Endothelial cell of umbilical vein (primary cell): ENCODE results near the gene SORCS2. TPM values are rescaled to one million over a fixed set of nuclear protein-coding genes. Genes with fewer than 3 reads are reported as not detected.

Experiments used
- BruUV-seq: library from RNA; stranded (reverse); fragments of 400-500 nt; replicated peaks from 2 replicates; lab custom pipeline; 2021; lab: Mats Ljungman, UMichigan
- CTCF ChIA-PET: fragments of 300-600, 350-600 bp; sonication (Branson Sonifier 250); formaldehyde crosslinking; loops from one replicate; lab custom pipeline; 2021; ENCODE audit warnings: antibody characterized with exemption, inconsistent platforms; lab: Charles Lee
- POLR2A ChIA-PET: fragments of 300-600, 350-600 bp; sonication (Branson Sonifier 250); formaldehyde crosslinking; loops from one replicate; lab custom pipeline; 2021; ENCODE audit warnings: antibody characterized with exemption, inconsistent platforms; lab: Charles Lee
- DNase-seq: peaks from one replicate; pipeline ENCODE4 v3.0.0-alpha.2; 2011; ENCODE audit warnings: low read depth, low spot score
- FAIRE-seq: peaks from 2 replicates; lab custom pipeline; 2011; peaks lifted over from hg19 to GRCh38; lab: Jason Lieb, UNC
- H2AFZ ChIP-seq: 2 replicates; pipeline ENCODE4 v1.6.0; 2012; ENCODE audit warnings: low read depth, low read length, control low read depth, inconsistent platforms
- H3K27ac ChIP-seq: 2 replicates; pipeline ENCODE4 v1.5.1; 2011; ENCODE audit warnings: low read depth, mild to moderate bottlenecking, control low read depth, low read length, moderate library complexity; ENCODE audit not compliant: insufficient read depth
- H3K27me3 ChIP-seq, 2 experiments: 2 replicates each; pipeline versions ENCODE4 v1.6.0 to v1.6.1; 2011; ENCODE audit warnings: low read length in 2 of 2, mixed read lengths in 1 of 2; ENCODE audit not compliant: control insufficient read depth in 2 of 2, insufficient read depth in 2 of 2
- H3K36me3 ChIP-seq, 2 experiments: 2 replicates in 1 of 2; 3 replicates in 1 of 2; pipeline ENCODE4 v1.5.1; 2011; ENCODE audit warnings: low read length in 2 of 2, mild to moderate bottlenecking in 1 of 2, moderate library complexity in 1 of 2; ENCODE audit not compliant: control insufficient read depth in 2 of 2, insufficient read depth in 2 of 2; ENCODE audit errors: extremely low read depth in 1 of 2
- H3K4me1 ChIP-seq: 3 replicates; pipeline ENCODE4 v1.5.1; 2011; ENCODE audit warnings: mild to moderate bottlenecking, low read length; ENCODE audit not compliant: control insufficient read depth, insufficient read depth; ENCODE audit errors: extremely low read depth
- H3K4me2 ChIP-seq: 2 replicates; pipeline ENCODE4 v1.6.1; 2011; ENCODE audit warnings: low read length, control low read depth, mixed read lengths; ENCODE audit not compliant: insufficient read depth
- H3K4me3 ChIP-seq, 3 experiments: fragments of 200-600 bp in 1 of 3; sonication (generic), shearing (Covaris generic) in 1 of 3; replicated peaks in 1 of 3; 2 replicates each; pipeline ENCODE4 v1.5.1; 2011 to 2016; ENCODE audit warnings: control low read depth in 3 of 3, low read length in 3 of 3, mild to moderate bottlenecking in 2 of 3, inconsistent platforms in 1 of 3, low read depth in 1 of 3, moderate library complexity in 1 of 3; ENCODE audit not compliant: insufficient read depth in 1 of 3
- H3K79me2 ChIP-seq: 2 replicates; pipeline ENCODE4 v1.6.0; 2012; ENCODE audit warnings: low read length, inconsistent platforms; ENCODE audit not compliant: control insufficient read depth, insufficient read depth
- H3K9ac ChIP-seq: replicated peaks from 2 replicates; pipeline ENCODE3; 2011; ENCODE audit warnings: low read length, control low read depth; ENCODE audit not compliant: insufficient read depth; ENCODE audit errors: extremely low read depth
- H3K9me1 ChIP-seq: replicated peaks from 3 replicates; pipeline ENCODE4 v1.6.0; 2011; ENCODE audit warnings: mild to moderate bottlenecking, low read length; ENCODE audit not compliant: control insufficient read depth, insufficient read depth; ENCODE audit errors: extremely low read depth
- H3K9me3 ChIP-seq: replicated peaks from 2 replicates; pipeline ENCODE4 v1.5.1; 2012; ENCODE audit warnings: low read length, inconsistent platforms; ENCODE audit not compliant: control insufficient read depth, insufficient read depth
- H4K20me1 ChIP-seq: replicated peaks from 2 replicates; pipeline ENCODE3; 2011; ENCODE audit warnings: mild to moderate bottlenecking, low read length; ENCODE audit not compliant: control insufficient read depth, insufficient read depth; ENCODE audit errors: extremely low read depth
- CTCF ChIP-seq, 2 donors: IDR thresholded peaks; 1 replicate in 1 of 2; 2 replicates in 1 of 2; pipeline ENCODE4 v1.5.1; 2011; ENCODE audit warnings: low read length in 2 of 2, mild to moderate bottlenecking in 2 of 2, moderate library complexity in 2 of 2, control low read depth in 1 of 2, inconsistent platforms in 1 of 2, low read depth in 1 of 2; ENCODE audit not compliant: insufficient read depth in 1 of 2; ENCODE audit errors: extremely low read depth in 1 of 2
- EZH2 ChIP-seq: IDR thresholded peaks from 2 replicates; pipeline ENCODE4 v1.6.1; 2012; ENCODE audit warnings: borderline replicate concordance, low read depth, mild to moderate bottlenecking, moderate library complexity, low read length, inconsistent platforms; ENCODE audit not compliant: severe bottlenecking
- FOS ChIP-seq: IDR thresholded peaks from 2 replicates; pipeline ENCODE4 v1.6.1; 2011; ENCODE audit warnings: mild to moderate bottlenecking, low read length, moderate library complexity, borderline replicate concordance; ENCODE audit not compliant: insufficient read depth
- JUN ChIP-seq: IDR thresholded peaks from 2 replicates; pipeline ENCODE4 v1.6.1; 2011; ENCODE audit warnings: borderline replicate concordance, low read depth; ENCODE audit not compliant: insufficient read length, insufficient read depth
- MAX ChIP-seq: IDR thresholded peaks from 2 replicates; pipeline ENCODE4 v1.6.1; 2011; ENCODE audit not compliant: insufficient read depth, insufficient read length
- POLR2A ChIP-seq: IDR thresholded peaks from 2 replicates; pipeline ENCODE4 v1.6.1; 2012; ENCODE audit warnings: low read depth, mild to moderate bottlenecking, control low read depth, low read length
- POLR2AphosphoS5 ChIP-seq: IDR thresholded peaks from 2 replicates; pipeline ENCODE4 v1.6.1; 2012; ENCODE audit warnings: low read depth, mild to moderate bottlenecking, control low read depth, low read length, moderate library complexity; ENCODE audit not compliant: insufficient read depth
- dilution Hi-C: fragments of 300-500 bp; cut with MboI; formaldehyde crosslinking; loops from one replicate; pipeline ENCODE4 v1.15.0; 2019; ENCODE audit warnings: low sequenced_read_pairs; ENCODE audit not compliant: extremely low pct_ligation_motif_present
- intact Hi-C: fragments of 100-400 bp; cut with micrococcal nuclease; formaldehyde crosslinking; loops from one replicate; pipeline ENCODE4 v1.10.0; 2022
- polyA plus RNA-seq, 4 experiments: library from polyadenylated mRNA; depleted of rRNA in 3 of 4; stranded (reverse) in 3 of 4; unstranded in 1 of 4; fragments of >200 nt; gene quantifications; 2 replicates each; pipeline versions ENCODE4 v1.2.1 to v1.2.3, GENCODE V29; 2011 to 2012; ENCODE audit warnings: missing spikeins in 1 of 4
- total RNA-seq: library from RNA; stranded (reverse); gene quantifications from 2 replicates; pipeline ENCODE4 v1.2.3, GENCODE V29; 2021

SORCS2 gene
- total and polyA plus RNA-seq, 2 donors (not counting 3 experiments of a cell fraction or from before 2014, with no cell fraction given): not detected

GRCh38 chr4:7486101-7486500 lies 293.8 kb downstream of the SORCS2 start:
- Histone ChIP-seq H3K27ac (no peak overlapping the region), H2AFZ (no peak overlapping the region), H3K36me3 (no peaks in the 10 kb centered on the region), H3K4me1 (no peaks in the 10 kb centered on the region), H3K4me3 (no peak overlapping the region), H3K79me2 (no peaks in the 10 kb centered on the region), H3K9me1 (no peaks in the 10 kb centered on the region), H3K9ac (no peak overlapping the region), H4K20me1 (no peaks in the 10 kb centered on the region), H3K4me2 (no peak overlapping the region), H3K27me3 (no peaks in the 10 kb centered on the region), H3K9me3 (no peaks in the 10 kb centered on the region)
- ChIA-PET CTCF (no interaction called here), POLR2A (no interaction called here)
- TF ChIP-seq POLR2AphosphoS5: no peak
- no peak for TF ChIP-seq EZH2
- no peak for TF ChIP-seq POLR2A
- TF ChIP-seq CTCF (IDR thresholded peaks at IDR 0.05; ENCODE audit: extremely low read depth in 1 of 2, insufficient read depth in 1 of 2, low read depth in 1 of 2, low read length in 2 of 2): no peak
- no TSS peak for BruUV-seq
- no peak for FAIRE-seq
- intact Hi-C loops: no loop called here
- DNase-seq: no peak
- dilution Hi-C loops: no loop called here

- H3K4me2 ChIP-seq: no peak overlapping the region
- dilution Hi-C loops: no loop called here
- no TSS peak for BruUV-seq
- H3K9ac ChIP-seq: no peak overlapping the region
- no peak for TF ChIP-seq MAX
- TF ChIP-seq JUN: no peak
- no peak for TF ChIP-seq FOS
- no peaks in the 10 kb centered on the region for H3K79me2 ChIP-seq
- ChIA-PET POLR2A (no interaction called here), CTCF (interaction anchor here (0.5 kb wide), 1 partner anchor 555 kb away, joined by 3 read pairs; no protein-coding TSS in a partner anchor)
- no peaks in the 10 kb centered on the region for H3K9me1 ChIP-seq
- no peak for DNase-seq
- no peaks in the 10 kb centered on the region for H3K9me3 ChIP-seq
- H3K4me1 ChIP-seq: no peaks in the 10 kb centered on the region
- intact Hi-C loops: no loop called here
- H3K4me3 ChIP-seq: no peak overlapping the region
- no peak for FAIRE-seq
- no peaks in the 10 kb centered on the region for H3K27me3 ChIP-seq
- no peak overlapping the region for H2AFZ ChIP-seq
- no peaks in the 10 kb centered on the region for H3K36me3 ChIP-seq
- no peaks in the 10 kb centered on the region for H4K20me1 ChIP-seq
- no peak overlapping the region for H3K27ac ChIP-seq
Observed at GRCh38 chr4:7487502-7487901, 295.2 kb downstream of the SORCS2 start.
